NCI-H2196 (cell line): Measurements from ENCODE around the gene TMEM109.
A peak's percentile ranks its signal among the peaks of the same experiment; 100 is the strongest.
"Not testable (repeated sequence)": the region's sequence is repeated elsewhere in the genome, so short reads cannot be mapped to it uniquely, and the experiment has no call there.

Source experiments
- DNase-seq: peaks from one replicate; lab custom pipeline; 2025; ENCODE audit not compliant: unreplicated experiment; lab: John Stamatoyannopoulos, UW

Gene TMEM109

DNA sequence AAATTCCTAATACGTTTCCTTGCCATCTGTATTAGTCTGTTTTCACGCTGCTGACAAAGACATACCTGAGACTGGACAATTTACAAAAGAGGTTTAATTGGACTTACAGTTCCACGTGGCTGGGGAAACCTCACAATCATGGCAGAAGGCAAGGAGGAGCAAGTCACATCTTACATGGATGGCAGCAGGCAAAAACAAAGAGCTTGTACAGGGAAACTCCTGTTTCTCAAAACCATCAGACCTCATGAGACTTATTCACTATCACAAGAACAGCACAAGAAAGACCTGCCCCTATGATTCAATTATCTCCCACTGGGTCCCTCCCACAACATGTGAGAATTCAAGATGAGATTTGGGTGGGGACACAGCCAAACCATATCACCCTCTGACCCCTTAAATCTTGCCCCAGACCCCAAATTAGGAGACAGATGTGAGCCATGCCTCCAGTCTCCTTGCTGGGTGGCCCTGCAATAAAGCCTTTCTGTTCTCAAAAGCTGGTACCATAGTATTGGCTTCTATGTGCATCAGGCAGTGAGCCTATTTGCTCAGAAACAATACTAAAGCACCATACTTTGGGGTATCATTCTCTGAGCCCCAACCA is 4.2 kb upstream of the TMEM109 start:
- not testable (repeated sequence) for DNase-seq

DNA sequence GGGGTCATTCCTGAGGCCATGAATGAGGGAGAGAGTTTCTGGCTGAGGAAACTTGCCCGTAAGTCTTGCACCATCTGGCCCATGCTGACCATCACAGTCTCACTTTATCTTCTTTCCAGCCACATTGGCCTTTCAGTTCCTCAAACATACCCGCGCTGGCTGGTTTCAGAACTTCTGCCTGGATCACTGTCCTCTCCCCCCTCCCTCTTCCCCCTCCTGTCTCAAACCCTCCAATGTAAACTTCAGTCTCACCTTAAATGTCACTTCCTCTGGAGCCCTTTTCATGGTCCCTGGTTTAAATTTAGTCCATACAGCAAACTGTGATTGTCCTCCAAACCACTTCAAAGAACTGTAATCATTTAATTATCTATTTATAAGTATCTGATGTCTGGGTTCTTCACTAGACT is 3.7 kb upstream of the TMEM109 start:
- DNase-seq: no peak

DNA sequence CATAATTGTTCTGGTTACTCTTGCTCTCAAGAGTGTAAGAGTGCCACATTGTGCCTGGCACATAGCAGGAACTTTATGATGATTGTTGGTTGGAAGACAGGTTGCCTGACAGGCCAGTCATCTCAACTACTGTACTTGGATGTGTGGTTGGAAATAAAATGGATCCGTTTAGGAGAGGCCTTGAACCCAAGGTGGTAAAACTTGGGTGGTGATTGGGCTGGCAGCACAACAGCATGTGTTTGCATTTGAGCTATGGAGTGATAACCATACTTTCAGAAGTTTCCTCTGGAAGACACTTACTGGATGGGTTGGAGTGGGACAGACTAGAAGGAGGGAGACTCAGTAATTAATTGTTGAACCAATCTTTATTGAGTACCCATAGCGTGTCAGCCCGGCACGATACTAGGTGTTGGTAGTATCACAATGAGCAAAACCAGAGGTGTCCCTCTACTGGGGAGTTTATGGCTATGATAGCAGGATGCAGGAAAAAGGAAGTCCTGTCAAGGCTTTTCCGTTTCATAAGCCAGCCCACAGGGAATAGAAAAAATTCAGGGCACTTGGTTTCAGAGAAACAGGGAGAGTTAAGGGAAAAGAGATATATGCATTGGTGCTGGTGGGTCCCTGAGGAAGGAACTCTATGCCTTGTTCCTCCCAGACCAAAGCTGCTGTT is 3.1 kb upstream of the TMEM109 start:
- no peak for DNase-seq

DNA sequence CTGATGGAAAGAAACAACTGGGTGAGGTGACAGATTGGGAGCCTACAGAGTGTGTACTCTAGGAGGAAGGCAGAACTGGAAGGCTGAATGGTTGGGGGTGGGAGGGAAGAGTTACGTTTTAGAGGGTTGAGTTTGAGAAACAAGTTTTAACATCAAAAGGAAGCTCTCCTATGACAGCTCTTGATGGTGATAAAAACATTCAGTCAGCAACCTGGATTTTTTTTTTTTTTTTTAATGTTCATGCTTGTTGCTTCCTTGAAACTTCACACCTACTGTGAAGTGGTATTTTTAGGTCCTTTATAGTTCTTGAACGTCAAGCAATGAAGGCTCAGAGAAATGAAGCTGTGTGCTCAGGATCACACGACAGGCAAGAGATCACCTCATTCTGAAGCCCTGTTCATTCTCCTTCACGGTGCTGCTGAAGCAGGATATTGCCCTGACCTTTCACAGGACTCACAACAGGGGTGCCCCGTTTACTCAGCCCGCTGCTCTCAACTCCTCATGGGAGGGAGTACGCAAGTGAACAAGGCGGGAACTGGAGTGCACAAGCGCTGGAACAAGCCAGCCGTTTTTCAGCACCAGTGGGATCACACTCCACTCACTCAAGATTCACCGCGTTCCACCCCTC is 1.6 kb upstream of the TMEM109 start:
- no peak for DNase-seq

DNA sequence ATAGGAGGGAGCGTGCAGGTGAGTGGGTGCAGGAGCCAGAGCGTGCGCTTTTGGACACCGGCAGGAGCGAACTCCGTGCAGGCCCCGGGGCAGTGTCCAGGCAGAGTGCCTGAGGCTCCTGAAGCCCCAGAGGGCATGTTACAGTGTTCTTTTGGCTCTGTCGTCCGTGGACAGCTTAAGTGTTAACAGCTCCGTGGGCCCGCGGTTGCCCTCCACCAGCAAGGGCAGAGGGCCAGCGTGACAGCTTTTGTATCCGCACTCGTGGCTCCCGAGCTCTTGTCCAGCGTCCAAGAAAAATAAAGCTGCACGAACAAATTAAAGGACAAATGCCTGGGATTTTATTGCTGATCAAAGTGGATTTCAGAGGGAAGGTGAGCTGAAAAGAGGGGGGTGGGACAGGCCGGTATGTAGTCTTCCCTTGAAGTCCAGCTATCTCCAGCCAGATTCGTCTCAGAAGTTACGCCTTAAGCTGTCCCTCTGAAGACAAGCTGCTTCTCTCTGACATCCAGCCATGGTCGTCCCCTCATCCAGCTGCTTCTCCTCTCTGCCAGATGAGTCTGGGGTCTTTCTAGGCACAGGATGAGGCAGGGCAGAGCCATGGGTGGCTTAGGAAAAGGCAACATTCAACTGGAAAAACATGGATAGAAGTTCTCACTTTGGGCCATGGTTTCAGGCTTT is 968 bp upstream of the TMEM109 start:
- DNase-seq: no peak

DNA sequence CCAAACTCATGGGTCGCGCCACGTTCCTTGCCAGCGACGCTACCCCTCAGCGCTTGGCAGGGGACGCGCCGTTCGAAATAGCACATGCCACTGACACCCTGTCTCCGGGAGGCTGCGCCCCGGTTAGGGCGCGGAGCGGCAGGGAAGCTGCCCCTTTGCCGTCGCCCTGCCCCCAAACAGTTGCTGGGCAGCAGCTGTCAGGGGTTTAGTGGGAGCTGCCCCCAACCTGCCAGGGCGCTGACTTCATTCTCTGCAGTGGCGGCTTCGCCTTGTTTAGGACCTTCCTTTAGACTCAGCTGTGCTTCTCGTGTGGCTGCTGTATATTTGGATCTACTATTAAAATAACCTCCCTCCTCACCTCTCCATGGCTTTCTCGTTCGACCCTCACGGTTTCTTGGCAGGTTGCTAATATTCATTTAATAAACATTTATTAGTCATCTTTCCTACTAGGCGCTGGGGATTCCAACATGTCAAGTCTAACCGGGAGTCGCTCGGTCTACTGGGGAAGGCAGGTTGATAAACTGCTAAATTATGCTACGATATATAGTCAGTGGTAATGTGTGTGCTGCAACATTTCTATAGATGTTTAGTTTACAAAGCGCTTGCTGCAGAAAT is 782 bp downstream of the TMEM109 start:
- DNase-seq: no peak

DNA sequence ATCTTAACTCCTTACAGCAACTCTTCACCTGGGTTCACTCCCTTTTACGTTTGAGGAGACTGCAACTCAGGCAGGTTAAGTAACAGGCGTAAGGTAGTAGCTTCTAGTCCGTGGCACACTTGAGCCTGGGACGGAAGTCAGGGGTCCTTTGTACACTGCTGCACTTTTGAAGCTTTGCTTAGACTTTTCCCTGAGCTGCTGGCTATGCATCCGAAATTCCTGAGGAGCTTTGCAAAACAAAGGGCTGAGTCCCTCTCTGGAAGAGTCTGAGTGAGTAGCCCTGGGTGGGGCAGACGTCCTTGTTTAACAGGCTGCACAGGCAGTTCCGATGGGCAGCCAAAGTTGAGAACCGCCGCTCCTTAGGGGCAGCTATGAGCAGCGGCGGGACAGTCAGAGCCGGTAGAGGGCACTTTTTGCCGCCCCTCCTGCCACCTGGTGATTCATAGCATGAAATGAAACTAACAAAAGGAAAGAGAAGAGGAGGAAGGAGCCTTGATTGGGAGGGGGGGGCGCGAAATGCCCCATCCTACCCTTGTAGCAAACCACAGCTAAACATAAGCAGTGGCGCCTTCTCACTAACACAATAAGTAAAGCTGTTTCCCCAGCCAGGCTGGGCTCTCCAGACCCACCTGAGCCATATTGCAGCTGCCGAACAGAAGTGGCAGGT is 1.4 kb downstream of the TMEM109 start:
- DNase-seq: no peak

DNA sequence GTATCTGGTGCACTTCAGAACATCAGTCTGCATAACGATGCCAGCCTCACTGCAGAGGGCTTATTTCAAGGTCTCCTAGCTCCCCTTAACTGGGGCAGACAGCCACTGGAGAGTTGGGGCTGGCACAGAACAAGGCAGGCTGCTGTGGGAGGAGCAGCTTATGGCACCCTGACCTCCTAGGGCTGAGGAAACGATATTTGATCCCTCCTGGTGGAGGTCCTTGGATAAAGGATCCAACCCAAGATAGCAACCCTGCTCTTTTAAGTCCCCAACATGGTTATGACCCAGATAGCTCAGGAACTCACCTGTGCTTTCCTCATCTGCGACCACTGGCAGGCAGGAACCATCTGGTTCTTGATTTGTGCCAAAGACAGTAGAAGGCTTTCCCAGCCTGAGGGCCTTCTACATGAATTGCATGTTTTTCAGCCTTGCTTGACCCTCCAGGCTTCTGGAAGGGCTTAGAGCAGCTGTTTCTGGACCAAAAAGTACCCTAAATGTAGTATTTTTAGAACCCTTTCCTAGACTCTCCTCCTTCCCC is 2.8 kb downstream of the TMEM109 start:
- DNase-seq: no peak

DNA sequence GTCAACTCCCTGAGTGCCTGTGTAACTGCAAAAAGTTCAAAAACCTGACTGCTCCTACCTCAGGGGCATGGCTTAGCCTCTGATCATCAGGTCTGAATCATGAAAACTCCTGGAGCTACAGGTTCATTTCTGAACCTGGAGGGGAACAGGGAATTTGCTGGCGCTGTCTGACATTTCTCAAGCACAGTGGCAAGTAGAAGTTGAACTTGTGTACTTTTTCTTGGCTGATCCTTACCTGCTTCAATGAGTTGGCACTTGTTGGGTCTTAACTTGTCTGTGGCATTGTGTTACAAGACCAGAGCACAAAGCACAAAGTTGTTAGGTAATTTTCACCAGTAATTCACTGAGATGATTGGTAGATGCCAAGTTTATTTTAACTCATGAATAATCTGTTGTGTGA is 3.3 kb downstream of the TMEM109 start:
- DNase-seq: no peak

DNA sequence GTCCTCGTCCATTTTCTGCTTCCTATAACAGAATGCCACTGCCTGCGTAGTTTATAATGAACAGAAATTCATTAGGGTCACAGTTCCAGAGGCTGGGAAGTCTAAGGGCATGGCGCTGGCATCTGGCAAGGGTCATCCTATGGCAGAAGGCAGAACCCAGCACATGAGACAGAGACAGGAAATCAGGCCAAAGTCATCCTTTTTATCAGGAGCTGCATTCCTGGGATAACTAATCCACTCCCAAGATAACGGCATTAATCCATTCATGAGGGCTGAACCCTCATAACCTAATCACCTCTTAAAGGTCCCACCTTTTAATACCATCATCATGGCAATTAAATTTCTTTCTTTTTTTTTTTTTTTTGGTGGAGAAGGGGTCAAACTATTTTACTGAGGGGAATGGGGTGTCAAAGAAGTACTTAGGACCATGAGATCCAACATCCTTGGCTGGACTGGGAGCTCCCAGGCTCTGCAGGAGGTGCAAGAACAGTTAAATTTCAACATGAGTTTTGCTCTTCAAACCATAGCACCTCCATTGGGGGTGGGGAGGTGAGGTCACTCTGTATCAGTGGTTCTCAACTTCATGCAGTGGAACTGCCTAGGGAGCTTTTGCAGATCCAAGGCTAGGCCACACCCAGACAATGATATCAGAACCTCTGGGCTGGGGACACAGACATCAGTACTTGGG is 4.4 kb downstream of the TMEM109 start:
- DNase-seq: no peak

DNA sequence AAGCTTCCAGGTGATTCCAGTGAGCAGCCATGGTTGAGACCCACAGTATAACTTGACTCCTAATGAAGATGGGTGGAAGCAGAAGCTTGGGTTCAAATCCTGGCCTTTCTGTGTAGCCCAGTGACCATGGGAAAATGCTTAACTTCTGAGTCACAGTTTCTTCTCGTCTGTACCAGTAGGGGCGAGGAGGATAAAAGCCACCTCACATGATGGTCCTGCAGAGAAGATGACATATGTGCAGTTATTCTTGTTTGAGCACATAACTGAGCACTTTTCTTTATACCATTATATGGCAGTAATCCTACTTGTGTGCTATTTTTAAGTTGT is 4.9 kb downstream of the TMEM109 start:
- no peak for DNase-seq

DNA sequence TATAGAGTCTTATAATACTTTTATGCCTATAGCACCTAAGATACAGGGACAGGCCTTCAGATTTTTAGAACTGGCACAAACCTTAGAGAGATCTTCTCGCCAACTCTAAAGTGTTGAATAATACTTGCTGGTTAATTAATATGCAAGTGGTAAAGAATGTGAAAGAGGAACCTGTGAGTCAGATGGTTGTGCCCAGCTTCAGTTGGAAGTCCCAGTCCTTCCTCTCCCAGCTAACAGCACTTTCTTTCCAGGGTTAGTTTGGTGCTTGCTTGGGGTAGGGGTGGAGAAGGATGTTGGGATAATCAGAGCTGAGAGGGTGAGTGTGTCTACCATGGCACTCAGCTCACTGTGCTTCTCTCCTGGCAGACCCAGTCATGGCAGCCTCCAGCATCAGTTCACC is 5.4 kb downstream of the TMEM109 start:
- DNase-seq: no peak

DNA sequence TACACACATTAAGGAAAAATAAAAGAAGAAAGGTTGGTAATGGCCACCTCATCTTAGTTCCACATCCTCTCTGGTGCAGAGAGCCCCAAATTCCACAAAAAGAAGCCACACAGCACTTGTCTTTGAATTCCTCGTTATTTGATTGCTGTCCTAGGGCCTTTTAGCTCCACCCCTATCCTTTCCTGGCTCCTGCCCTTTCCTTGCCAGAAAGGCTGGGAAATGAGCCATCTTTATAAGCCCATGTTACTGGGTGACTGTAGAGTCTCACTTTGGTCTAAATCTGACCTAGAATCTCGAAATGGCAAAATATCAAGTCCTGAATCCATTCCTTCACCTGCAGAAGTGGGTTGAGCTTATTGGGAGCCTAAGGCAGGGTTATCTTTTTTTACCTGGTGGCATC is 6.0 kb downstream of the TMEM109 start:
- no peak for DNase-seq

DNA sequence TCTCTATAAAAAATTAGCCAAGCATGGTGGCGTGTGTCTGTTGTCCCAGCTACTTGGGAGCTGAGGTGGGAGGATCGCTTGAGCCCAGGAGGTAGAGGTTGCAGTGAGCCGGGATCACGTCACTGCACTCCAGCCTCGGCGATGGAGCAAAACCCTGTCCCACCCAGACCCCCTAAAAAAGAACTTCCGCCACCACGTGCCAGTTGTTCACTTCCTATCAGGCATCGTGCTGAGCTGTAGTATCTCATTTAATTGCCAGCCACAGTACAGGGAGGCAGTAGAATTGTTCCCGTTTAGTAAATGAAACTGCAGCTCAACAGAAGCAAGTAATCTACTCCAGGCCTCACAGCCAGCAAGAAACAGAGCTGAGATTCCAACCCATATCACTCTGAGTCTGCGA is 7.3 kb downstream of the TMEM109 start:
- DNase-seq: no peak

DNA sequence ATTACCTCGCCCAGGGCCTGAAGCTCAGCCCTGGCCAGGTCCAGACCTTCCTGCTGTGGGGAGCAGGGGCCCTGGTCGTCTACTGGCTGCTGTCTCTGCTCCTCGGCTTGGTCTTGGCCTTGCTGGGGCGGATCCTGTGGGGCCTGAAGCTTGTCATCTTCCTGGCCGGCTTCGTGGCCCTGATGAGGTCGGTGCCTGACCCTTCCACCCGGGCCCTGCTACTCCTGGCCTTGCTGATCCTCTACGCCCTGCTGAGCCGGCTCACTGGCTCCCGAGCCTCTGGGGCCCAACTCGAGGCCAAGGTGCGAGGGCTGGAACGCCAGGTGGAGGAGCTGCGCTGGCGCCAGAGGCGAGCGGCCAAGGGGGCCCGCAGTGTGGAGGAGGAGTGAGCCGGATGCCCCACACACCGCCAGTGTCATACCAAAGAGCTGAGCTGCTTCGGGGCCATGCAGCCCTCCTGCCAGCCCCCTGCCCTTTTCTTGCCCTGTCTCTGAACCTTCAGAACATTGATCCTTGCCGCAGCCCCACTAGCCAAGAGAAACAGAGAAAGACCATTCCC is 7.9 kb downstream of the TMEM109 start:
- no peak for DNase-seq

DNA sequence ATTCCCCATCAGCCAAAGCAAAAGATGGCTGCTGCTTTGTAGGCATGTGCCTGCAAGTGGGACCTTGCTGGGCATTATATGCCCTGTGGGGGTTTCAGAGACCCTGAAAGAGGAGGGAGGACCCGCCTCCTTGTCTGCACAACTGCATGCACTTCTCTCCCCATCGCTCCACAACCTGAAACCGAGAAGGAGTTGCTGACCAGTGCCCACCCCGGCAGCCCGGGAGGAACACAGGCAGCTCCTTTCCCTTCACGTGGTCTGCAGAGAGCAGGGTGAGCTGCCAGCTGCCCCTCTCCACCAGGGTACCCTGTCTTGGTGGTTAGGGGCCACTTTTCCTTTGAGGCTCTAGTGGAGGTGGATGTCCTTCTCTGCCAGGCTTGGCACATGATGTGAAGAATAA is 8.9 kb downstream of the TMEM109 start:
- DNase-seq: no peak

DNA sequence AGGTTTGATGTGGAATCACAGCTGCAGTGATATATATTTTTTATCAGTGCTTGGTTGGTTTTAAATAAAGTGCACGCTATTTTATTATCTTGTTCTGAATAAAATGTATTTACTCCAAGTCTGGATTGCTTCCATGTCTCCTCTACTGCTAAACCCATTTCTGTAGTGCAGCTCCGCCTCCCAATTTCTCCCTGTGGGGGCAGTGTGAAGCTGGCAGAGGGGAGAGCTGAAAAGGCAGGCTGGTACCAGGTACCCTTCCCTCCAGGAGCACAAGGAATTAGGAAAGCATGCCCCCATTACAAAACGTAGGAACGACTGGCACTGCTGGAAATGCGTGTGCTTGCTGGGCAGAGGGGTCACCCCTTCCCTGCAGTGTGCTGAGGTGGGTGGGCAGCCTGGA is 9.4 kb downstream of the TMEM109 start:
- DNase-seq: no peak

DNA sequence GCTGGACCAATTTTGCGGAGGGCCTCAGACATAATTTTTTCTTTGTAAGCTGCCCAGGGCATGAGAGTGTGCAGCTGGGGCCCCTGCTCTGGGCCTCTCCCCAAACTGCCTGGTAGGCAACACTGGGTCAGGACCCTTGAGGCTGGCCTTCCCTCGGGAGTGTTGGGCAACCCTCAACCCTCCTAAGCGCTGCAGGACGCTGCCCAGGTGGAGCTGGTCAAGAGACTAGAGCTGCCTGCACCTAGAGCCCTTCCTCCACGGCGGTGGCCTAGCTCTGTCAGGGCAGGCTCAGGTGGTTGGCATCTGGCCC is 9.8 kb downstream of the TMEM109 start:
- no peak for DNase-seq

DNA sequence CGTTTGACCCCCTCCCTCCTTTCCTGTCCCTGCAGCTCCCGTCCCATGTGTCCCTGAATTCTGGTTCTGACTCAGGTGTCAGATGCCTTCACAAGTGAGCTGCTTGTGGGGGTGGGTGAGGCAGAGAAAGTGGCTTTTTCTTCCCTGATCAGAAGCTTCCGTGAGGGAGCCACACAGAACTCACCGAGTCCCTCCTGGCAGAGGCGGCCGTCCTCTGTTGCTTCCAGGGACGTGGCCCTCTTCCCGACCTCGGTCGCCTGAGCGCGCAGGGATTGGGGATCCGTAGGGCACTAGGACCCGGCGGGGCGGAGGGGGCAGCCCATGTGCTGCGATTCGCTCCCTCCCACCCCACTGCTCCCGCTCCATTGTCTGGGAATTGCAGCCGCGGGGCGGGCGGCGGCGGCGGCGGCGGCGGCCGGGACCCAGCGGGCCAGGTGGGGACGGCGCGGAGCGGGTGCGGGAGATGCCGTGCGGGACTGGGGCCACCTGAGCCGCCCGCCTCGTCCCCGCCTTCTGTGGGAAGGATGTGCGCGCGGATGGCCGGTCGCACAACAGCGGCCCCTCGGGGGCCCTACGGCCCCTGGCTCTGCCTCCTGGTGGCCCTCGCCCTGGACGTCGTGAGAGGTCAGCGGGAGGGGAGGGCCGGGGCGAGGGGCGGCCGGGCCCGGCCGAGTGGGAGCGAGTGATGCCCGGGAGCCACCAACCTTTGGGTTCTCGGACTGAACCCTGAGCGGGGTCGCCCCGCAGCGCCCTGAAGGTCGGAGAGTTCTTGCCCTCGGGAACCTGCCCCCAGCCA is 10.3 kb downstream of the TMEM109 start, which contains the start of gene TMEM132A:
TMEM132A (plus strand) TSS at position 351 of the 796 bp plus-strand sequence; CDS start at position 525, 174 bp downstream.
- peak; percentile 73 for DNase-seq
